ENCODE measurements around the gene ABCA13.

The ABCA13 gene

GRCh38 chr7:48637382-48637781, 466.1 kb downstream of the ABCA13 start:
- no peak for DNase-seq (ENCODE audit: low read depth, low spot score)

GRCh38 chr7:48638041-48638440, 466.8 kb downstream of the ABCA13 start:
- no peak for DNase-seq (ENCODE audit: low read depth, low spot score)

GRCh38 chr7:48643431-48644013, 472.3 kb downstream of the ABCA13 start:
- no peak for DNase-seq (ENCODE audit: low read depth, low spot score)

GRCh38 chr7:48658138-48658537, 486.9 kb downstream of the ABCA13 start:
- no peak for DNase-seq (ENCODE audit: low read depth, low spot score)

- no peak for DNase-seq (ENCODE audit: low read depth, low spot score)
Measured at GRCh38 chr7:48660306-48660870, 489.1 kb downstream of the ABCA13 start.

GRCh38 chr7:48664241-48664640, 493.0 kb downstream of the ABCA13 start:
- no peak for DNase-seq (ENCODE audit: low read depth, low spot score)

GRCh38 chr7:48665353-48666135, 494.3 kb downstream of the ABCA13 start:
- DNase-seq (ENCODE audit: low read depth, low spot score), result no peak

- no peak for DNase-seq (ENCODE audit: low read depth, low spot score)
Measured at GRCh38 chr7:48667407-48667806, 496.1 kb downstream of the ABCA13 start.

- DNase-seq (ENCODE audit: low read depth, low spot score), result no peak
Measured at GRCh38 chr7:48671656-48672055, 500.4 kb downstream of the ABCA13 start.

GRCh38 chr7:48681006-48681405, 509.7 kb downstream of the ABCA13 start:
- no peak for DNase-seq (ENCODE audit: low read depth, low spot score)

- no peak for DNase-seq (ENCODE audit: low read depth, low spot score)
Measured at GRCh38 chr7:48691788-48692187, 520.5 kb downstream of the ABCA13 start.

Measured in ELF-1 (cell line).